ENCODE data around the gene SCD5.

GRCh38 chr4:82704156-82704555 is 94.4 kb downstream of the SCD5 start:
- no peak for TF ChIP-seq CTCF (IDR thresholded peaks at IDR 0.05)
- no peak for TF ChIP-seq POLR2A (IDR thresholded peaks at IDR 0.05)

Data from upper lobe of left lung (tissue), 4 donors.